Activated CD4-positive, alpha-beta T cell treated with anti-CD3 and anti-CD28 coated beads, Interleukin-2, amount 50 U/mL, for 1 hour (primary cell): Measurements from ENCODE around the gene BTBD9.

ENCODE experiments used
- DNase-seq: peaks from one replicate; pipeline ENCODE4 v3.0.0-alpha.2; 2020

The BTBD9 gene

DNA sequence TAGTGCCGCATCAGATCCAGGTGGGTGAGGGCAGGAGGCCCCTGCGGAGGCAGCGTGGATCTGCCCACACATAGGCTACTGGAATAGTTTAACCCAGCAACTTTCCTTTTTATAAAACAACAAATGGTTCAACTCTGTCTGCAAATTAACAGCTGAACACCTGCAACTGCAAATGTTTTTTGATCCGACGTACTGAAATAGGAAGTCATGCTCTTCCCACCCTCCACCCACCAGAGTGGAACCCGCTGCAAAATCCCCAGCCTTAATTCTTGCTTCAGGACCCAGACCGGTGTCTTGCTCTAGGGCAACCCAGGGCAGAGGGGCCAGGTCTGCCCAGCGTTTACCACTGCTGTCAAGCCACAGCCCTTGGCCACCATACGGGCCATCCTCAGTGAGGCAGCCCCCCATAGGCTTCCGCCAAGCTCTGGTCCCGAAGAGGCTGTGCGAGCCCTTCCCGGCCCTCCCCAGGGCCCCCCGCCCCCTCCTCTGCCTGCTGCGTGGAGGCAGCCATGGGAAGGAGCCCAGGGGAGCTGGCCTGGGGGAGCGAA is 485.9 kb downstream of the BTBD9 start:
- DNase-seq: no peak

DNA sequence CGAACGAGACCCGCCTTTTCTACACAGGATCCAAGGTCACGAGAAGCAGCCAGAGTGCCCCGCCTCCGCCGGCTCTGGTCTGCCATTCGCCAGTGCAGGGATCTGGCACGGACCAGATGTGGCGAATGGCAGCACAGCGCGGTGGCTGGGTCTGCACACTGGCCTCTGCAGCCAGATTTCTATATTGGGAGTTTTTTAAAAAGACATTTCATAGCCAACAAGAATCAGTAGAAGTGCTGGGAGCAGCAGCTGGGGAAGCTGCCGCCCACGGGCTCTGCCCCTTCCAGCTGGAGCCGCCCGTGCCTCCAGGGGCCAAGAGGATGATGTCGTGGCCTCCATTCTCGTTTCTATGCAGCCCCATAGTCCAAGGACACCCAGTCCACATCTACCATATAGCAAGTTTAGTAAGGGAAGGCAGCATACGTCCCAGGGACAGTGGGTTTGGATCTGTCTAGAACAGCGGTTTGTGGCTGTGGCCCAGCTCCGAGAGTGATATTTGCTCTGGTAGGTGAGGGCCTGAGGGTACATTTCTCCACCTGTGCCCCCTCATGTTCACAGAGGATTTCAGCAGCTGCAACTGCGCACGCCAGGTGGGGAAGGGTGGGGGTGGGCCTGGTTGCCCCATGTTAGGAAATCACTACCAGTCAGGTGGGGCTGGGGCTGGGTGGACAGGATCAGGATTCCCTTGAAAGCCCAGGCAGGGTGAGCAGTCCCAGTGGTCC is 486.5 kb downstream of the BTBD9 start:
- DNase-seq: no peak

DNA sequence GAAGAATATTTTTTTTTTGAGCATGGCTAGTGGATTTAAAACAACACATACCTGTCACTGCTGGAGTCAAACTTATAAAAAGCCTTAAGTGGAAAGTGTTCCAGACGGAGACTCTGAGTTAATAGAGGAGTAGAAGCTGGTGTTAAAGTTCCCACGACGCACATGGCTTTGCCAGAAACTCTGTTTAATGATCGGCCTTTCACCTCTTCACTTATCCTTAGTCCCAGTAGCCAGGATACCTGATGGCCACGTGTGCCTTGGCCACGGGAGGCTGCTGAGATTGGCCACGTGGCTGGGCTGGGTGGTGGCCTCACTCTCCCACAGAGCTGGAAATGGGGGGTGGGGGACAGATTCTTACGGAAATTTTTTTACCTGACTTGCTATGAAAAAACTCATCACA is 487.1 kb downstream of the BTBD9 start:
- no peak for DNase-seq

DNA sequence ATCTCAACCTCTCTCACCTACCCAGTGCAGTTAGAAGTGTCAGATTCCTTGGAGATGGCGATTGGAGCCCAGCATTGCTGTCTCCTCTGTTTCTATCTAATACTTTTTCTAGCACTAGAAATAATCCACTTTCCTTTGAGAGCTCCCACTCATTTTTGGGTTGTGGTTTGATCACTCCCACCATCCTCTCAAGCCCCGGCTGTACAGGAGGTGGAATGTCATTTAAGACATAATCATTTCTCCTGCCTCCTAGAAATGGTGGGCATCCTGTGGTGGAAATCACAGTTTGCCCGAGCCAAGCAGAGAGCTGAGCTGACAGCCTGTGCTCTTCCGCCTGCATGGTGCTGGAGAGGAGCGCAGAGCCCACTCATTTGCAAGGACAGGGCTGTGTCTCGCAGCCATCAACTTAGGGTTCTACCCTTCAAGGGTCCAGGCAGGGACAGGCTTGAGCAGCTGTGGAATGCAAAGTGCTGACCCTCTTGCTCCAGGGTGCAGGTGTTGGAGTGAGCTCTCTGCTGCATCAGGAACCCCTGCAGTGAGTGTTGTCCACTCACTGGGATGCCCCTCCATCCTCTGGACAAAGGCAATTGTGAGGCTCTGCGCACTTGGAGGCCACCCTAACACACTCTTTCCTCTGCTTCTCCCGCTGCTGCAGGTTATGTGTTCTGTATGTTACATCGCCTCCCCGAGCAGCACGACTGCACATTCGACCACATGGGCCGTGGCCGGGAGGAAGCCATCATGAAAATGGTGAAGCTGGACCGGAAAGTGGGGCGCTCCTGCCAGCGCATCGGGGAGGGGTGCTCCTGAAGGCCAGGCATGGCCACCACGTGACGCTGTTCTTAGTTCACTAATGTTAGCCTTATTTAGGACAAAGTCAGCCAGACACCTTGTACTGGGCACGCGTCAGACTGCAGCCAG is 487.9 kb downstream of the BTBD9 start:
- no peak for DNase-seq

DNA sequence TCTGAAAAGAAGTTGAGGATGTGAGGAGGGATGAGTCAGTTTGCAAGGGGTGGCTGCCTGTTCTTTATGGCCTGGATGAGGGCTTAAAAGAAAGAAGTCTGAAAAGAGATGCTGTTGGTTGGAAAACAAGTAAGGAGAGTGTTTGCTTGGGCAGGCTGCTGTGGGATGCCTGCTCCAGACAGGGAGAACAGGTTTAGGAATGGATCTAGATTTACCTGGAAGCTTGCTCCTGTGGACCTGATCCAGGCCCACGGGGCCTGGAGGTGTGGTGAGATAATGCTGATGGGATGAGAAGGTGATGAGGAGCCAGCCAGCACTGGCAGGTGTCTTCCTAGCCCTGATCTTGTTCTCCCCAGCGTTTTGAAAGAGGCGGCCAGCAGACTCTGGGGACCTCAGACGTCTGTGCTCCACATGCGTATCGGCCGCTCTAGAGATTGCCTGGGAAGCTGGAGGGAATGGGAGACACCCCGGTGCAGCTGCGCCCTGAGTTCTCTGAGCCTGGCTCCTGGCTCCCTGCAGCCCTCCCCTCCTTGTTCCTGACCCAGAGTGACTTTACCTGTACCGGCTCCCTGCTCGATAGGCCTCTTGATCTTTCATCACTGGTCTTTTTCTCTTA is 488.9 kb downstream of the BTBD9 start:
- no peak for DNase-seq

DNA sequence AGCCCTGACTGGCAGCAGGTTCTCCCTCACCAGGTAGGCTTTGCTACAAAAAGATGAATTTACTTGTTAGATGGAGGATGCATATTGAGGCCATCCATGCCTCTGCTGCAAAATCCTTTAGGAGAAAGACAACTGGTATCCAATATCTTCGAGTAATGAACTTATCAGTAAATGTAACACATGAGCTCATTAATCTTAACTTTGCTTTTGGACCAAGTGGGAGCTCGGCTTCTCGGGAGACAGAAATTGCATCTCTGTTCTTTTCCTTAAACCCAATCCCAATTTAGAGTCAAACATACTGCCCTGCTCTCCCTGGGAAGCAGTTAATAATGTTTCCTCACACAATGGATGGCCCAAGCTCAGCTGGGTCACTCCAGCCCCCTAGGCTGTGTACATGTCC is 489.7 kb downstream of the BTBD9 start:
- DNase-seq: no peak

DNA sequence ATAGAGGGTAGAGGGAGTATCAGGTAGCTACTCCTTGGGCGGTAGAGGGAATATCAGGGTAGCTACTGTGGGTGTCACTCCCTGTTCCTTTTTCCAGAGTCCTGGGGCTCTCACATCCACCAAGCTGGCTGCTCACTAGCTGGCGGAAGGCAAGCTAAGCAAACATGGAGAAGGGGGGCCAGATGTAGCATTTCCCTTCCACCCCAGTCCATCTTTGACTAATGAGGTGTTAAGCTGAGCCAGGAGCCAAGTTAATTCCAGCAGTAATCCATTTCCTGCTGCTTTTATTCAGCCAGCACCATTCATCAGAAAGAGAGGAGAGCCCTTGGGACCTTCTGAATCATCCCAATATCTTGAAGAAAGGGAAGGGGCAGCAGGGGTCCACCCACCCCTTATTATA is 490.2 kb downstream of the BTBD9 start:
- no peak for DNase-seq

DNA sequence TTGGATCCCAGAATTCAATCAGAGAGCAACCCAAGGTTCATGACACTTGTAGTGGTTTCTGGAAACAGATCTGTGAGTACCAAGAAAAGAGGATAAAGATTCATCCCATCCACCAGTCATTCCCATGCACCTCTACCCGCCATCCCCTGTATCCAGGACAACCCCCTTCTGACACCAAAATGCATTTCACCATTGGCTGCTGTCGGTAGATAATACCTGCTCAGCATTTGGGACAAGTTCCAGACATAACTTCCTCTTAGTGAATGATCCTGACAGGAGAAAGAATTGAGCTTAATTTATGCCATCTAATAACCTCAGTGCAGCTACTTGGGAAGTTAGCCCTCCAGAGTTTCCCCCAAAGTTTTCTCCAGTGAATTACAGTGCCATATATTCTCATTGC is 491.1 kb downstream of the BTBD9 start:
- no peak for DNase-seq

DNA sequence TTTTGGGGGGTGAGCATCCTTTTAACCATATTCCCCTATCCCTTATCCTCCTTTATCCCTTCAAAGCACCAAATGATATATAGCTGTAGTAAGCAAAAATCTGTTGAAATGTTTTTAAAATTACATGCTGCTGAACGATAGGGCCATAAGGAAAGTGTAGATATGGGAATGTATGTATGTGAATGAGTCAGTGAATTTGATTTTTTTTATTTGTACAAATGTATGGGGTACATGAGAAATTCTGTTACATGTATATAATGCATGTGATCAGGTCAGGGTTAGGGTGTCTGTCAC is 493.0 kb downstream of the BTBD9 start:
- DNase-seq: no peak

DNA sequence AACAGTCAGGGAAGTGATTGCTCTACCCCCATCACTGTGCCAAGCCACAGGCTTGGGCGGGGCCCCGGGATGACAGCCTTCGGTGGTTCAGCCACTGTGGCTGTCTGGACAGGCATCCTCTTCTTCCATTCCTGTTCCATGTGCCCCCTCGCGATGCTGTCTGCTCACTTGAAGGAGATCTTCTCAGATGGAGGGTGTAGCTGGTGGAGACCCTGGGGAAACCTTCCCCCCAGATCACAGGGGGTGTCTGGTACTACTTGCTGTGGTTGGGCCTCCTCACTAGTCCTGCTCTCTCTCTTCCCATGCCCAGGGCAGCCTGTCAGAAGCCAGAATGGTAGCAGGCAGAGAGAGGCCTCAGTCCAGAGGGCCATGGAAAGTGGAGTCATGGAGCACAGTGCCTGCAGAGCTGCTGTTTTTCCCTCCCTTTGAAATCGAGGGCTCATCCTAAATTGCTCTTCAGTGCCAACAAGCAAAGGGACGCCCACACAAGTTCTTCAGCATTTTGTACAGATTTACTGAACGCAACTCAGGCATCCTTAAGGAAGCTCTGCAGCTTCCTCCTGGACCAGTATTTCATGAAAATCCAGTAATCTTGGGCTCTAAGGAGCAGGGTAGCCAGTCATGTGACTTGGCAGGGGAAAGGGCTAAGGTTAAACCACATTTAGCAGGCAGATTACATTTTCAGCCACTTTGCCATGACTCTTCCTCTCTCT is 493.6 kb downstream of the BTBD9 start:
- no peak for DNase-seq

DNA sequence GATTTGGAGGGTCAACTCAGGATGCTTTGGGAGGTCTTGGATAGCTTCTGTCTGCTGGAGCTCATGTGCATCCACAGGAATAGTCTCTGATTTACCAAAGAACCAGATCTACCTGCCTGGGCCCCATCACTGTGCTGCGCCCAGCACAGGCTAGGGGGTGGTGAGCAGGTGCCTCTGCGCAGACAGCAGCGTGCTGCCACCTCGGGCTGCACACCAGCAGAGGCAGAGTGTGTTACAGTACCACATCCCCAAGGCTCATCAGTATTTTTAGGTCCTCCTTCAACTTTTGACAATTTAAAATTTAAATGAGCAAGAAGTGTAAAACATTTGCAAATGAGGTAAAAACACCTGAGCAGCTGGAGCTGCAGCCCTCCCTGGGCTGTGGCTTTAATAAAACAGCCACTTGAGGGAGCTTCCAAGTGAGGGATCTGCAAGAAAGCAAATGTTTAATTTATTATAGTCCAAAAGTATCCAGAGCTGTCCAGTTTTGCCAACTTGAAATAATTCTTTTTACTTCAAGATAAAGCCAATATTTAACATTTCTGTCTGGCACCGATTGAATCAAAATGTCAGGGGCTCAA is 495.3 kb downstream of the BTBD9 start:
- DNase-seq: no peak

DNA sequence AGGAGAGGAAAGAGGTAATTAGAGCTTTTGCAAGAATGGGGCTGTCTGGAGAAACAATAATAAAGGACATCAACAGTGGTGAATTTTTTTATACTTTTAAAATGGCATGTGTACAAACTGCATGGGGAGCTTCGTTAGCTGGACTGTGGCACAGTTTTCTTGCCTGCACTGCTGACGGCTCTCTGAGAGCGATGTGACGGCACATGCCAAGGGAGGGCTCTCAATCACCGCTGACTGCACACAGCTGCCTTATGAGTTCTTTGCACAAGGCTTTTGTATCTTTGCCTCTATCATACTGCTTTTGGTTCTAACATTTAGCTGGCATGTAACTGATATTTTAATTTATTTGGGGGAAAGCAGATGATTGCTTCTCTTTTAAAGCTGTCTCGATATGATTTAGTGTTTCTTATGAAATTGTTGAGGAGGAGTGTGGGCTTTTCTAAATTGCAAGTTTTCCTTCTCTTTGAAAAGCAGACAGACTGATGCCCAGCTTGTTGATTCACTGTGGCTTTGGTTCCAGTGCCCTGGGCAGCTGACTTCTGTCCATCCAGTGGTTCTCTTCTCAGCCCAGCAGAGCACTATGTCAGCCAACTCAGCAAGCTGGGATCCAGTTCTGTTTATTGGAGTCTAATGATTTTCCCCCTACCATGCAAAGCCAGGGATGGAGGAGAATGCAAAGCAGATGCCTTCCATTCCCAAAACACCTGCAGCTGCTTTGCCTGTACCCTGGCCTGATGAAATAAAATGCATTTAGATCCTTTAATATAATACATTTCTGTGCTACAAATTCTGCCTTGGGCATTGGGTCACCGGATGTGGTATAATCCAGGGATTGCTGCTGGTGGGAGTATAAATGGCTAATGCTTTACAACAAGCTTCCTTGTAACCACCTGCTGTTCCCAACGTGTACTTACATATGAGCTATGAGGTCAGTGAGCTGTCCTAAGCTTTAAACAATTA is 496.3 kb downstream of the BTBD9 start:
- no peak for DNase-seq

DNA sequence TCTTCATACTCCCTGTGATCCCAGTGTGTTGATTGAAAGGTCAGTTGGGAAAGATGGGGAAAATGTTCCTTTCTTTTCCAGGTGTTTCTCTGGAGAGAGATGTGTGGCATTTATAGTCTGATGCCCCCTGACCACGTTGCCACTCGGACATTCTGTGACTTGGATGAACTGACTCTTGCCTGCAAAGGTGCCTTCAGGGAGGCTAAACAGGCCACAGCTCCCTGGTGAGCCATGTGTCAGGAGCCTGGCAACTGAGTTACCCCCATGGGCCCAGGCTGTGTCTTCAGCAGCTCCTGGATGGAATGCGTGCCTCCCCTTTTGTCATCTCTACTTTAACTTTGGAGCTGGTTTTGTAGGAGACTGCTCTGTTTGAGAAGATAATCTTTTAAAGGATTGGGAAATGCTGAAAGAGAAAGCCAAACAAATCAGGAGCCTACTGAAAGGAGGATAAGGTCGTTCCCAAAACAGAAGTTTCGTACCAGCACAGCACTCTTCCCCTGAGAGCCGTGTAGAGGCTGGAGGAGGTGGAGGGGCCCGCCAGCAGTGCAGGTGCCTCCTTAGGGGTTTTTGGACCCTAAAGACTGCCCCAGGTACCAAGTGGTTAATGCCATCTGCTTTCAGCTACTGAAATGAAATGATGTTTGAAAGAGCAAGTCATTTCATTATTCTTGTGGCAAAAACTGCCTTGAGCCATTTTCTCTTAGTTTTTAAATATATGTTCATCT is 497.4 kb downstream of the BTBD9 start:
- no peak for DNase-seq

DNA sequence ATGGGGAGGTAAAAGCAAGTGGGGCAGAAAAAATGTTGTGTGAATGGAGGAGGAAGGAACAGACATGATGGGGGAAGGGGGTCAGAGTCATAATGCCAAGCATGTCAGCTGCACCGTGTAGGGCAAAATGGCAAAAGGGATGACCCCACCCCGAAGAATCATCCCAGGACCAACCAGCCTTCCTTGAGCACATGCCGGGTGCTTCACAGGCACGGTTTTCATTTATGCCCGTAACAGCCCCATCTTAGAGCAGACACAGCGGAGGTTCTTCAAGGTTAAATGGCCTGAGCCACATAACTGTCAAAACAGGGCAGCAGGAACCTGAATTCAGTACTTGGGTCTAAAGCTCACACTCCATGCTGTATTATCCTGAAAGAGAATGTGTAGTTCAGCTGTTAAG is 498.0 kb downstream of the BTBD9 start:
- no peak for DNase-seq

DNA sequence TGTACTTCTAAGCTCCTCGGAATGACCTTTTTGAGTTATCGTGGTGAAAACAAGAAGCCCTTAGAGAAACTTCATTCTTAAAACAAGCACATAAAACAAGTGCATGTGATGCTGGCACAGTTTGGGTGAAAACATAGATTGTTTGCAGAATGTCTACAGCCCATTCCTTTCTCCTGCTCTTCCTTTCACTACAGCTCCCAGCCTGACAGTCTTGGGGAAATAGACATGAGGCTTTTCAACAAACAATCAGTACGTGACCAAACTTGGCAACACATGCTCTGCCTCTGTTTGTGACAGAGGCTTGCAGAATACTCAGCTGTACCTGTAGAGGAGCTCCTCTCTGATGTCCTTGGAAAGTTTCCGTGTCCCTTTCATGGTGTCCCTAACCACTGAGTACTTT is 498.6 kb downstream of the BTBD9 start:
- DNase-seq: no peak

DNA sequence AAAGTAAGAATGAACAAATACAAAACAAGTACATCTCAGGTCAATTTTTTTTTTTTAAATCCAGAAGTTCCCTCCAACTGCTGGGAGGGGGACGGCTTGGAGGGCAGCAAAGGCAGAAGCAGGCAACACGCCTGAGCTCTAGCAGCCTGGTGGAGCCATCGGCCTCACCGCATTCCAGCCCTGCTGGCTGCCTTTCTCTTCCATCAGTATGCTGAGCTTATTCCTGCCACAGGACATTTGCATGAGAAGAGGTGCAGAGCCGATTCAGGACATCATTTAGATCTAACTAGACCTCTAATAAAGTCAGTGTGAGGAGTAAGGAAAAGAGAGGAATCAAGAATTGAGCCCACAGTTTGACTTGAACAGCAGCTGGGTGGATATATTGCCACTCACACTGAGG is 501.4 kb downstream of the BTBD9 start:
- no peak for DNase-seq

DNA sequence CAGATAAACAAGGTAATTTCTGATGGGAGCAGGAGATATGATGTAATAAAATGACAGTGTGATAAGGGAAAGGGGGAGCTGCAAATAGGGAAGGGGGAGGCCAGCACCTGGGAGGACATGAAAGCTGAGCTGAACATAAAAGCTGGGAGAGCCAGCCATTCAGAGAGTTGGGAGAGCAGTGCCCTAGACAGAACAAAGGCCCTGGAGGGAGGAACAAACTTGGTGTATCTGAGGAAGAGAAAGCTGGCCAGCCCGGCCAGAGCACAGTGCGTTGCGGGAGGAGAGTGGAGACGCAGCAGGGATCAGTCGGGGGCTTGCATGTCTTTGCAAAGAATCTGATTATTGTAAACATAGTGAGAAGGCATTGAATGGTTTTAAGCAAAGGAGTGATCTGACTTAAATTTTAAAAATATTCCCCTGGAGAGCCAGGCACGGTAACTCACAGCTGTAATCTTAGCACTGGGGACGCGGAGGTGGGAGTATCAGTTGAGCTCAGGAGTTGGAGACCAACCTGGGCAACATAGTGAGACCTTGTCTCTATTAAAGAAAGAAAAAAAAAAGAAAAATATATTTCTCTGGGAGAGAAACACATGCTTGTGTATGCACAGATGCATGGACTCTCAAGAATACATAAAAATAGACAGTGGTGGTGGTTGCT is 502.0 kb downstream of the BTBD9 start:
- DNase-seq: no peak

DNA sequence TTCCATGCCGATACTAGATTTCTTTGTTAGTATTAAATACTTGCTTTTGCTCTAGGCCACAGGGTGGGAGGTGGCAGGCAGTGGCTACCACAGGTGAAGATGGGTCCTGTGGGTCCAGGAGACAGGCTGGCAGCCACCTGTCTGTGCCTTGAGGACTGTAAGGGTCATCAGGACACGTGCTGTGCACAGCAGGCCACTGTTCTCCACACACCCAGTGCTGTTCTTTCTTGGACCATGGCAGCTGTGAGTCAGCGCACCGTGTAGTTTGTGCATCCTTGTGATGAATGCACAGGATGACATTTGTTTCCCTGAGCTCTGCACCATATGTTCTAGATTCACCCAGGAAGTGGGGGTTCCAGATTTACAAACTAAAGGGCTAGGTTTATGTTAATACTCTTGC is 503.2 kb downstream of the BTBD9 start:
- DNase-seq: no peak

DNA sequence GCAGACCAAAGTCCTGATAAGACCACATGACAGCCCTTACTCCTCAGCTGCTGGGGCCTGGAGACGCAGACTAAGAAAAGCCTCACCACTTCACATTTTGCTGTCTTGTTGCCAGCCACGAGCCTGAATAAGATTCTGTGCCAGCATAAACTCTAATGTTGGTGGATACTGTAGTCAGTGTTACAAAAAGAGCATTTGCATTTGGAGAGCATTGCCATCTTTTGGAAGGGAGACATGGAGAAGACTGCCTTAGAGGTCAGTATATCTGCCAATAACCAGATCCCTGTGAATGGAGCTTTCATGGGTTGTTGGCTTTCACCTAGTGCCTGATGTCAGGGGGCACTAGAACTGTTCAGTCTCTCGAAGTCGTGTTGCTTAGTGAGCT is 505.0 kb downstream of the BTBD9 start:
- no peak for DNase-seq

DNA sequence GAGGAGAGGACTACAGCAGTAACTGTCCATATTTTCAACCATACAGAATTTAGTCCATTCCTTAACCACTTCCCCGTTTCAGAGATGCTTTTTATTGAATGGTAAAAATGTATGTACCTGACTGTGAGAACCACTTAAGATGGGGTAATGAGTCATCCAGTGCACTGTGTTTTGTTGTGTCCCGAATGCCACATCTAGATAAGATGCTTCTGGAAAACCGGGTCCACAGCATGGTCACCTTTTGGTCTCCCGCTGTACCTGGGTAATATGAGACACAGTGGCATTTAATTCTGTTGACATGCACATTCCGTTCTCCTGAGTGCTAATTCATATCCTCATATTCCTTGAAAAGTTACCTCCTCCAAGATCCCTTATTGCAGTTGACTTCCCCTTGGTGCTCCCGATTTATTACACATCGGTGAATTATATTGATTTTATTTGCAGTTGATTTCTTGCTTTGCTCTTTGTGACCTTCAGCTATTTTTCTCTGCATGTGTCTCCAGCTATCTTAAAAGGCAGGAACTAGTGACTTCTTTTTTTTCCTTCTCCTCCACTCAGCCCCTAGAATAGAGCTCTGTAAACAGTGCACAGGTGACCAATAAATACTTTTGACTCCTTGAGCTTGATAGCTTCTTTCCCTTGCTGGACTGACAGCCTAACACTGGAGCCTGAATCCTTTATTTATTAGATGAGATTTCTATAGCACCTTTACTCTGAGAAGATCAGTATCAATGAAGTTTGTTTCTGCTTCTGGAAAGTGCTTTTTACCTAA is 505.6 kb downstream of the BTBD9 start:
- DNase-seq: no peak
